ENCODE measurements around the gene C12orf42.

Gene C12orf42

GRCh38 chr12:103353913-103354312 lies 141.9 kb downstream of the C12orf42 start:
- no peak for ATAC-seq (ENCODE audit: low read depth)
- no peak overlapping the region for H3K27ac ChIP-seq (ENCODE audit: poor library complexity, severe bottlenecking)
- H3K4me1 ChIP-seq (ENCODE audit: insufficient read depth, poor library complexity, severe bottlenecking), result no peaks in the 10 kb centered on the region
- H3K36me3 ChIP-seq (ENCODE audit: low read depth), result no peaks in the 10 kb centered on the region
- H3K4me3 ChIP-seq (ENCODE audit: severe bottlenecking), result no peak overlapping the region
- no peak for DNase-seq (ENCODE audit: low spot score)
- TF ChIP-seq, protein P1, sequence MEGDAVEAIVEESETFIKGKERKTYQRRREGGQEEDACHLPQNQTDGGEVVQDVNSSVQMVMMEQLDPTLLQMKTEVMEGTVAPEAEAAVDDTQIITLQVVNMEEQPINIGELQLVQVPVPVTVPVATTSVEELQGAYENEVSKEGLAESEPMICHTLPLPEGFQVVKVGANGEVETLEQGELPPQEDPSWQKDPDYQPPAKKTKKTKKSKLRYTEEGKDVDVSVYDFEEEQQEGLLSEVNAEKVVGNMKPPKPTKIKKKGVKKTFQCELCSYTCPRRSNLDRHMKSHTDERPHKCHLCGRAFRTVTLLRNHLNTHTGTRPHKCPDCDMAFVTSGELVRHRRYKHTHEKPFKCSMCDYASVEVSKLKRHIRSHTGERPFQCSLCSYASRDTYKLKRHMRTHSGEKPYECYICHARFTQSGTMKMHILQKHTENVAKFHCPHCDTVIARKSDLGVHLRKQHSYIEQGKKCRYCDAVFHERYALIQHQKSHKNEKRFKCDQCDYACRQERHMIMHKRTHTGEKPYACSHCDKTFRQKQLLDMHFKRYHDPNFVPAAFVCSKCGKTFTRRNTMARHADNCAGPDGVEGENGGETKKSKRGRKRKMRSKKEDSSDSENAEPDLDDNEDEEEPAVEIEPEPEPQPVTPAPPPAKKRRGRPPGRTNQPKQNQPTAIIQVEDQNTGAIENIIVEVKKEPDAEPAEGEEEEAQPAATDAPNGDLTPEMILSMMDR (IDR thresholded peaks at IDR 0.05; ENCODE audit: poor library complexity, severe bottlenecking), result no peak
- no peaks in the 10 kb centered on the region for H3K9me3 ChIP-seq (ENCODE audit: severe bottlenecking)
- no peaks in the 10 kb centered on the region for H3K27me3 ChIP-seq (ENCODE audit: insufficient read depth, poor library complexity, severe bottlenecking)

DNA sequence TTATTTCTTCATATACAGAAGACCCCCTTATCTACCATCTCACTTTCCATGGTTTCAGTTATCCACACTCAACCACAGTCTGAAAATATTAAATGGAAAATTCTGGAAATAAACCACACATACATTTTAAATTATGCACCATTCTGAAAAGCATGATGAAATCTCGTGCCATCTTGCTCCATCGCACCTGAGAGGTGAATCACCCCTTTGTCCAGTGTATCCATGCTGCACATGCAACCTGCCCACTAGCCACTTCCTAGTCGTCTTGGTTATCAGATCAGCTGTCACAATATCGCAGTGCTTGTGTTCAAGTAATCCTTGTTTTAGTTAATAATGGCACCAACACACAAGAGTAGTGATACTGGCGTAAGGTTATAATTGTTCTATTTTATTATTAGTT lies 145.7 kb downstream of the C12orf42 start:
- ATAC-seq (ENCODE audit: low read depth) (no peak), DNase-seq (ENCODE audit: low spot score) (no peak)
- no peak overlapping the region for H3K27ac ChIP-seq (ENCODE audit: poor library complexity, severe bottlenecking)
- no peaks in the 10 kb centered on the region for H3K4me1 ChIP-seq (ENCODE audit: insufficient read depth, poor library complexity, severe bottlenecking)
- no peaks in the 10 kb centered on the region for H3K27me3 ChIP-seq (ENCODE audit: insufficient read depth, poor library complexity, severe bottlenecking)
- H3K36me3 ChIP-seq (ENCODE audit: low read depth), result no peaks in the 10 kb centered on the region
- H3K4me3 ChIP-seq (ENCODE audit: severe bottlenecking), result no peak overlapping the region
- TF ChIP-seq, protein P1 (IDR thresholded peaks at IDR 0.05; ENCODE audit: poor library complexity, severe bottlenecking), result no peak
- H3K9me3 ChIP-seq (ENCODE audit: severe bottlenecking), result no peaks in the 10 kb centered on the region

DNA sequence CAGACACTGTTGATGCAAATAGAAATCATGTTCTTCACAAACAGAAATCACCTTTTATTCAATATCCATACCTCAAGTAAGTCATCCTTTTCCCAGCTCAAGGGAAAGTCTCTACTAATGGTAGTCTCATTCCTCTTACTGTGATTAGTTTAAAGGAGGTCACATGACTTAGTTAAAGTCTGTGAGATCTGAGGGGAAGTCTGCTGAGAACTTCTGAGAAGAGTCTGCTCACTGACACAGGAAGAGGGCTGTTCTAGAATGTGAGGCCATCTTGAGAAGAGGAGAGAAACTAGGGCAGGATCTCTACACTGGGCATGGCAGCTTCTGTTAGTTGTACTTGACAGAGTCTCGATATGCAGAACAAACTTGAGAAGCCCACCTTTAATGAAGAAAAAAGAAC lies 146.8 kb downstream of the C12orf42 start:
- H3K27ac ChIP-seq (ENCODE audit: poor library complexity, severe bottlenecking), result no peak overlapping the region
- H3K4me3 ChIP-seq (ENCODE audit: severe bottlenecking), result no peak overlapping the region
- ATAC-seq (ENCODE audit: low read depth) (no peak), DNase-seq (ENCODE audit: low spot score) (no peak)
- H3K9me3 ChIP-seq (ENCODE audit: severe bottlenecking), result no peaks in the 10 kb centered on the region
- TF ChIP-seq, protein P1 (IDR thresholded peaks at IDR 0.05; ENCODE audit: poor library complexity, severe bottlenecking), result no peak
- no peaks in the 10 kb centered on the region for H3K27me3 ChIP-seq (ENCODE audit: insufficient read depth, poor library complexity, severe bottlenecking)
- H3K4me1 ChIP-seq (ENCODE audit: insufficient read depth, poor library complexity, severe bottlenecking), result no peaks in the 10 kb centered on the region
- no peaks in the 10 kb centered on the region for H3K36me3 ChIP-seq (ENCODE audit: low read depth)

GRCh38 chr12:103336940-103337339 lies 158.8 kb downstream of the C12orf42 start:
- ATAC-seq (ENCODE audit: low read depth) (no peak), DNase-seq (ENCODE audit: low spot score) (no peak)

DNA sequence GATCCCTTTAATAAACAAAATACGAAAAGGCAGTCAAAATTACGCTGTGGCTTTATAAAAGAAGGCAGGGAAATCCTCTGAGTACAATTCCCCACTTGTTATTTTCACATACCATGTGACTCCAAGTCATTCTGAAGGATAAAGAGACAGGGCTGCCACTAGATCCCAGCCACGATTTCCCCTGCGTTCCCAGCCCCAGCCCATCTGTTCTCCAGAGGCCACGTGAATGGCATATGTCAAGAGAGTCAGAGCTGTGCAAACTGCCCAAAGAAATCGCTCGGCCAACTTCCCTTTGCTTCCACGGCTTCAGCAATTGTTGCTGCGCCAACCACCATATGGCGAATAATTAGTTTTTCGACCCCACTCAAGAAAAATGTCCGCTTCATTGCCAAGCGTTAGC lies 161.3 kb downstream of the C12orf42 start:
- TF ChIP-seq, protein P1 (IDR thresholded peaks at IDR 0.05; ENCODE audit: poor library complexity, severe bottlenecking), result no peak
- no peaks in the 10 kb centered on the region for H3K4me1 ChIP-seq (ENCODE audit: insufficient read depth, poor library complexity, severe bottlenecking)
- ATAC-seq (ENCODE audit: low read depth) (no peak), DNase-seq (ENCODE audit: low spot score) (no peak)
- peaks cover 9% of the 10 kb centered on the region for H3K27me3 ChIP-seq (ENCODE audit: insufficient read depth, poor library complexity, severe bottlenecking)
- no peak overlapping the region for H3K4me3 ChIP-seq (ENCODE audit: severe bottlenecking)
- H3K27ac ChIP-seq (ENCODE audit: poor library complexity, severe bottlenecking), result no peak overlapping the region
- no peaks in the 10 kb centered on the region for H3K36me3 ChIP-seq (ENCODE audit: low read depth)
- H3K9me3 ChIP-seq (ENCODE audit: severe bottlenecking), result no peaks in the 10 kb centered on the region

More at GRCh38 chr12:103336940-103337339, 158.8 kb downstream of the C12orf42 start:
- H3K9me3 ChIP-seq (ENCODE audit: severe bottlenecking), result no peaks in the 10 kb centered on the region
- peaks cover 9% of the 10 kb centered on the region for H3K27me3 ChIP-seq (ENCODE audit: insufficient read depth, poor library complexity, severe bottlenecking)
- H3K4me3 ChIP-seq (ENCODE audit: severe bottlenecking), result no peak overlapping the region
- no peaks in the 10 kb centered on the region for H3K36me3 ChIP-seq (ENCODE audit: low read depth)
- no peak overlapping the region for H3K27ac ChIP-seq (ENCODE audit: poor library complexity, severe bottlenecking)
- no peaks in the 10 kb centered on the region for H3K4me1 ChIP-seq (ENCODE audit: insufficient read depth, poor library complexity, severe bottlenecking)
- TF ChIP-seq, protein P1 (IDR thresholded peaks at IDR 0.05; ENCODE audit: poor library complexity, severe bottlenecking), result no peak

All from RWPE2 (cell line).